Measurements from ENCODE around the gene CYP51A1.
"Not testable (repeated sequence)": the region's sequence is repeated elsewhere in the genome, so short reads cannot be mapped to it uniquely, and the experiment has no call there.

Gene CYP51A1

GRCh38 chr7:92131093-92131492, 3.2 kb downstream of the CYP51A1 start:
- DNase-seq (ENCODE audit: low read depth in 2 of 2): no peak

DNA sequence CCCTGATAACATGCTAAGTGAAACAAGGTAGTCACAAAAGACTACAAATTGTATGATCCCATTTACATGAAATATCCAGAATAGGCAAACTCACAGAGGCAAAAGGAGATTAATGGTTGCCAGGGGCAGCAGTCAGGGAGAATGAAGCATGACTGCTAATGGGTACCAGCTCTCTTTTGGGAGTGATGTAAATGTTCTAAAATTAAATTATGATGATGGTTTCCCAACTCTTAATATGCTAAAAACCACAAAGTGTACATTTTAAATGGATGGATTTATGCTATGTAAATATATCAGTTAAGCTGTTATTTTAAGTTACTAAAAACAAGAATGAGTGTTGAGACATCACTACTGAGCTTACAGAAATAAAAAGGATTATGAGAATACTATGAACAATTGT, 12.6 kb downstream of the CYP51A1 start:
- no peak for DNase-seq (ENCODE audit: low read depth in 2 of 2)

DNA sequence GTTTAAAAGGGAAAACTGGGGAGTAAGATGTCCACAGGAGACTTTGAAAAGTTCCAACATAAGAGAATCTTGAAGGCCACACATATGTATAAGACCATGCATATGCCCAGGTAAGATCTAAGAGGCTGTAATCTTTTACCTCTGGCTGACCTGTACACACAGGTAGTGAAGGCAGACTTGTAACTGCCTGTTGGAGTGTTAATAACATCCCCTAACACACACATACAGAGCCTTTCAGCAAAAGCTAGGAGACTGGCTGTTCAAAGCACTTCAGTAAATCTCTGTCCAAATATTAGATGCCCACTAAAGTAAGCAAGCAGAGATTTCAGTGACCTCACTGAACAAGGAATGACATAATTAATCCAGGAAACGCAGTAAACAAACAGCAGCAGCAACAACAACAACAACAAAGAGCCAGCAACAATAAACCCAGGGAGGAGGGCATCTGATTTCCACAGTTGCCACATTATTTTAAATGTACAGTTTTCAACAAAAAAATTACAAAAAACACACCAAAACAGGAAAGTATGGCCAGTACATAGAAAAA, 15.0 kb downstream of the CYP51A1 start:
- no peak for DNase-seq (ENCODE audit: low read depth in 2 of 2)

GRCh38 chr7:92116949-92117348, 17.3 kb downstream of the CYP51A1 start:
- DNase-seq (ENCODE audit: low read depth in 2 of 2): no peak

DNA sequence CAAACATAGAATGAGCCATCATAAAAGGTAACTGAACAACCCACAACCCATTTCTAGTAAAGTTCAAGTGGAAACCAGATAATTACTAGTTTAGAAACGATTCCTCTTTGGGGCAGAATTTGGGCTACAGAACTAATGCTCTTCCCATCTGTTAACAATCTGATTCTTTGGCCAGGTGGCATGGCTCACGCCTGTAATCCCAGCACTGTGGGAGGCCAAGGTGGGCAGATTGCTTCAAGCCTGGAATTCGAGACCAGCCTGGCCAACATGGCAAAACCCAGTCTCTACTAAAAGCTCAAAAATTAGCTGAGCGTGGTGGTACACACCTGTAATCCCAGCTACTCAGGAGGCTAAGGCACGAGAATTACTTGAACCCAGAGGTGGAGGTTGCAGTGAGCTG, 18.5 kb downstream of the CYP51A1 start:
- no peak for DNase-seq (ENCODE audit: low read depth in 2 of 2)

- DNase-seq (ENCODE audit: low read depth in 2 of 2): no peak
Observed at GRCh38 chr7:92110857-92111256, 23.4 kb downstream of the CYP51A1 start.

GRCh38 chr7:92108821-92109220, 25.5 kb downstream of the CYP51A1 start:
- DNase-seq (ENCODE audit: low read depth in 2 of 2): no peak

DNA sequence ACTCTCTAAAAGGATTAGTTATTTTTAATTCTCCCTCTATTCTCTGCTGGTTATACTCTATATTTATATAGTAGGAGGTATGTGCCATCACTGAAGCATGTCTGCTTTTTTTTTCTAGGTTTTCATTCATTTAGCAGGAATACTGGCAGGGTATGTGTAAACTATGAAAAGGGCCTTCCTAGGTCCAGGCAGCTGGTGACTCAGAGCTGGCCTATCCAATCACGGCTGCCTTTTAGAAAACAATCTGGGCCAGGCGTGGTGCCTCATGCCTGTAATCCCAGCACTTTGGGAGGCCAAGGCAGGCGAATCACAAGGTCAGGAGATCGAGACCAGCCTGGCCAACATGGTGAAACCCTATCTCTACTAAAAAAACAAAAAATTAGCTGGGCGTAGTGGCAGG, 31.4 kb downstream of the CYP51A1 start:
- not testable (repeated sequence) for DNase-seq (ENCODE audit: low read depth in 2 of 2)

DNA sequence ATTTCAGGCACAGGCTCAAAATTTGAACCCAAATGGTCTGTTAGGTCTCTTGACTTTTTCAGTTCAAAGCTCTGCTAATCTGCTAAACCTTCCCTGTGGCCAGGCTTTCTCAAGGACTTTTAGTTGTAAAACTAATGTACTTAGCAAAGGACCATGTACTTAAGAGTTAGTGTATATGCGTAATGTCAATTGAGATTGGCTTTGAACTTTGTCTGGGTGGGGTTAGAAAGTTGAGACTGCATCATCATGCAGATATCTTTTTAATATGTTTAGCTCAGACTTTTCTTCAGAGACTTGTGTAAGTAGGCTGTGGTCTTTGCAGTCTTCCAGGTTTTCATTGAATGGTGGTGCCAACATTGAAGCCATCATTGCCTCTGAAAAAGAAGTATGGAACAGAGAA, 33.7 kb downstream of the CYP51A1 start:
- DNase-seq (ENCODE audit: low read depth in 2 of 2): no peak

GRCh38 chr7:92095380-92095779, 38.9 kb downstream of the CYP51A1 start:
- DNase-seq (ENCODE audit: low read depth in 2 of 2): no peak

DNA sequence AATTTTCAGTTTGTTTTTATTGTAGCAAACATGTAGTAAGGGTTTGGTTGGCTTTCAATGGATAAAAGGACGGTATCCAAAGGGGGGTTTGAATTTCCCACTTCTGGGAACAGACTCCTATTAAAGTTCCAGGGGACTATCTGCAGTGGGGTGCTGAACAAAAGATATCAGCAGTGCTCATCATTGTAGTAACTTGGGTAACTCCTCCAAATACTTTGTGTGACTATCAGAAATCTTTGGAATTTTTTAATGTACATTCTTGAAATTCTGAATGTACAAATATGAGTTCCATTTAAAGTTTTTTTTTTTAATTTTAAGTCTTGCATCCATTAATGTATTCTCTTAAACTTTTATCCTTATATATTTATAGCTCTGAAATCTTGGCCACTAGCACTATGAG, 42.1 kb downstream of the CYP51A1 start:
- no peak for DNase-seq (ENCODE audit: low read depth in 2 of 2)

DNA sequence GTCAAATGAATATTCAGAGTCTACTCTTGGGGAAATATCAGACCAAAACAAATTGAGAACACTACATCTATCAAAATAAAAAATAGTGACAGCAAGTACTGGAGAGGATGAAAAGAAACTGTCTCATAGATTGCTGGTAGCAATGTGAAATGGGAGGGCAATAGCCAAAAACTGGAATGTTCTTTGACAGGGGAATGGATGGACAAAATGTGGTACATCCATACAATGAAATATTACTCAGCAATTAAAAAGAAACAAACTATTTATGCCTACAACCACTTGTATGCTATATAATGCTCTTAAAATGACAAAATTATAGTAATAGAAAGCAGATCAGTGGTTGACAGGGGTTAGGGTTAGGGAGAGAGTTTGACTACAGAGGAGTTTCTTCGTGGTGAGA, 46.0 kb downstream of the CYP51A1 start:
- DNase-seq (ENCODE audit: low read depth in 2 of 2): no peak

DNA sequence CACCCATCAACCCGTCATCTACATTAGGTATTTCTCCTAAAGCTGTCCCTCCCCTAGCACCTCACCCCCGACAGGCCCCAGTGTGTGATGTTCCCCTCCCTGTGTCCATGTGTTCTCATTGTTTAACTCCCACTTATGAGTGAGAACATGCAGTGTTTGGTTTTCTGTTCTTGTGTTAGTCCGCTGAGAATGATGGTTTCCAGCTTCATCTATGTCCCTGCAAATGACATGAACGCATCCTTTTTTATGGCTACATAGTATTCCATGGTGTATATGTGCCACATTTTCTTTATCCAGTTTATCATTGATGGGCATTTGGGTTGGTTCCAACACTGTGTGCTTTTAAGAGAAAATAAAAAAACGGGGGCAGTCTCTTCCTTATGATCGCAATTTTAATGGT, 50.4 kb downstream of the CYP51A1 start:
- DNase-seq (ENCODE audit: low read depth in 2 of 2): not testable (repeated sequence)

GRCh38 chr7:92076509-92076908, 57.8 kb downstream of the CYP51A1 start:
- DNase-seq (ENCODE audit: low read depth in 2 of 2): no peak

DNA sequence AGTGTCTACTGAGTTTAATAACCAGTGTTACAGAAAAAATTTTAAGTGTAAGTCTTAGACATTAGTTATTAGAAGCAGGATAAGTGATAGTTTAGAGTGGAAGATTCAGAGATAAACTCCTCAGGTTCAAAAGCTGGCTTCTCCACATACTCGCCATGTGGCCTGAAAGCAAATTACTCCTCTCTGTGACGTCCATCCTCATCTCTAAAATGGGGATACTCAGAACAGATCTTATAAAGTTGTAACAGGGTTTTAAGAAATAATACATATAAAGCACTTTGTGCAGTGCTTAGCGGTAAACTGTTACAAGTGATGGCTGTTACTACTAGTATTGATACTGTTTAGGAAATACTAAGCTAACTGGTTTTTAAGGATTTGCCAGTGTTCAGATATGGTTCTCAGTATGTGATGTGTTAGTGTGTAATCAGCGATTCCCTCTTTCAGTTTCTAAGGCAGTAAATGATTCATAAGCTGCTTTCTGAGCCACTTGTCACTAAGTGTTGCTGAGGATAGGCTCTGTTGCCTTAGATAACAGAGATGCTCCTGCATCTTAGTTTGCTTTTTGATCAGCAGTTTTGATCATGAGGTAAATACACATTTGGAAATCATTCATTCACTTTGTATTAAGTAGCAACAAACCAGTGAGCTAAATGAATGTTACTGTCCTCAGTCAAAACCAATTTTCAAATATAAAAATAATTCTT, 58.7 kb downstream of the CYP51A1 start:
- no peak for DNase-seq (ENCODE audit: low read depth in 2 of 2)

DNA sequence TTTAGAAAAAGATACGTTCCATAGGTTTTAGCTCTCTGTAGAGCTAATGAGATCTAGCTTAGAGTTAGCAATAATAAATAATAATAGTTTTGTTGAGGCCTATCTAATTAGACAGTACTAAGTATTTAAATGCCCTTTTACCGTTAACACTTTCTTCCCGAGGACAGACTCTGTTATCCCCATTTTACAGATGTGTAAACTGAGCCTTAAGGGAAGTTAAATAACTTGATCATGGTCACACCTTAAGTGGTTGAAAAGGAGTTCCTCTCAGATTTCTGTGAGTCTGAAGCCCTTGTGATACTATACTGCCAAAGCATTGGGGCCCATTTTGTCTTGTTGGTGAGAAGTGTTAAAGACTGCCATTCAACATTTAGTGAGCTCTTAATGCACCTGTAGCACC, 61.6 kb downstream of the CYP51A1 start:
- DNase-seq (ENCODE audit: low read depth in 2 of 2): no peak

DNA sequence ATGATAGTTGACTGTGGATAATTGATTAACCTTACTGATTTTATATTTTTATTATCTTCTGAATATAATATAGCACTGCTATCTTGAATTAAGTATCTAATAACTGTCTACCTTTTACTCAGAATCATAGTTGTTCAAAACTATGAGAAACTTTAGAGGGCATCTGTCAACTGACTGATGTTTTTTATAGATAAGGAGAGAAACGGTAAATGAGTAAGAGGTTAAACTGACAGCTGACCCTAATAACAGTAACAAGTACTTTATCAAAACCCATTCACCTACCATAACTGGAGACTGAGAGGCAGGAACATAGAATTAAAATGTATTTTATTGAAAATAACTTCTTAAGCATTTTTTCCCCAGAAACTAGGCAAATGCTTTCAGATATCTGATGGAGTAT, 62.2 kb downstream of the CYP51A1 start:
- DNase-seq (ENCODE audit: low read depth in 2 of 2): no peak

GRCh38 chr7:92071032-92071431, 63.2 kb downstream of the CYP51A1 start:
- DNase-seq (ENCODE audit: low read depth in 2 of 2): no peak

GRCh38 chr7:92064438-92065029, 69.7 kb downstream of the CYP51A1 start:
- no peak for DNase-seq (ENCODE audit: low read depth in 2 of 2)
